Skeletal muscle cell (primary cell): ENCODE results near the gene RPL27A.

ENCODE experiments used
- DNase-seq: peaks from one replicate; pipeline ENCODE4 v3.0.0-alpha.2; 2010; ENCODE audit warnings: low read depth
- H3K4me3 ChIP-seq: 2 replicates; pipeline ENCODE4 v1.5.1; 2011; ENCODE audit warnings: low read depth, mild to moderate bottlenecking, control low read depth, low read length, moderate library complexity

The RPL27A gene

GRCh38 chr11:8717544-8717875 lies 34.9 kb downstream of the RPL27A start:
- no peak for DNase-seq
- no peak overlapping the region for H3K4me3 ChIP-seq

DNA sequence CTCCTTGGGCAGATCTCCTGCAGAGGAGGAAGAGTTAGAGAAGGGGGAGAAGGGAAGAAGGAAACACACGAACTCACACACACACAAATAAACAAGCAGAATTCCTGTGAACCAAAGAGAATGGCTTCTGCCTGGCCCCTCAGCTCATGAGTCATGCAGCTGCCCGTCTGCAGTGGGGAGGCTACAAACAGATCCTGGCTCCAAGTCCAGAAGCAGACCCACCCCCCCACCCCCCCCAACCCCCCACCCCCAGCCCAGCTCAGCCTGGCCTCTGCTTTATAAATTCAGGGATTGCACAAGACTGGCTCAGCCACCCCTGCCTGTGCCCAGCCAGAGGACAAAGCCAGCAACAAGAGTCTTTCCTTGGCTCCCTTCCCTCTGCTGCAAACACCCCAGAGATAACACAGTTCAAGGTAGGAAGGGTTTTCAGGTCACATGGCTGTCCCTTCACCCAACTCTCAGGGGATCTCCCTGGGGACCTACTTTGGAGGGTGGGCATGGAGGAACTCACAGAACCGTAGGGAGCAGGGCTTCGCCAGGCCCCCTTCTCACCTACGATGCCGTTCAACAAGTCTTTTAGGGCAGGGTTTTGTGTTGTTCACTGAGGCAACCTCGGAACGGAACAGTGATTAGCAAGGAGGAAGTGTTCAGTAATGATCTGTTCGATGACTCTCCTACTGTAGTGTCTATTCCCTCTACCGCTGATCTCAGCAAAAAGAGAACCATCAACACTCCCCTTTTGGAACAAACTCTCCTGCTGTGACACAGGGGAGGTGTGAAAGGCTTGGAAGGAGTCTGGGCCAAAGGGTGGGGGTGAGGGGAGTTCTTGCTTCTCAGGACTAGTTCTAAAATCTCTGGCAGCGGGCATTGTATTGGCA lies 35.5 kb downstream of the RPL27A start:
- H3K4me3 ChIP-seq = peak overlapping the region; percentile 46
- peak; percentile 91 for DNase-seq

DNA sequence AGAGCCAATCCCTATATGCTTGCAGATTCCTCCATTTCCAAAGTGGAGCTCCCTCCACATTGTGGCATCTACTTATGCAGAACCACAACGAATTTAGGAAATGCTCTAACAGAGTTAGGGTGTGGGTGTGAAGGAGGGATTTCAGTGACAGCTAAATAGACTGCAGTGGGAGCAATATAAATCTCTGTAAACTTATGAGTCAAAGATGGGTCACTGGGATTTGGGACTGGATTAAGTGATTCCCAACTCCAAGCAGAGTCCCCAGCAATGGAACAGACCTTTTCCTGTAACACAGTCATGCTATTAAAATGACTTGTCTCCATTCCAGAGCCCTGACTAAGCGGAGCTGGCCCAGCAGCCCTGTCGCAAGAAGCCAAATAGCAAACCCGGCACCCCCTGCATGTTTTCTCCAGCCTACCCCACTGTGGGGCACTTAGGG lies 36.6 kb downstream of the RPL27A start:
- H3K4me3 ChIP-seq = peak overlapping the region; percentile 46
- DNase-seq = peak; percentile 81

- H3K4me3 ChIP-seq = no peak overlapping the region
- DNase-seq = no peak
Measured at GRCh38 chr11:8719721-8720120, 37.1 kb downstream of the RPL27A start.

DNA sequence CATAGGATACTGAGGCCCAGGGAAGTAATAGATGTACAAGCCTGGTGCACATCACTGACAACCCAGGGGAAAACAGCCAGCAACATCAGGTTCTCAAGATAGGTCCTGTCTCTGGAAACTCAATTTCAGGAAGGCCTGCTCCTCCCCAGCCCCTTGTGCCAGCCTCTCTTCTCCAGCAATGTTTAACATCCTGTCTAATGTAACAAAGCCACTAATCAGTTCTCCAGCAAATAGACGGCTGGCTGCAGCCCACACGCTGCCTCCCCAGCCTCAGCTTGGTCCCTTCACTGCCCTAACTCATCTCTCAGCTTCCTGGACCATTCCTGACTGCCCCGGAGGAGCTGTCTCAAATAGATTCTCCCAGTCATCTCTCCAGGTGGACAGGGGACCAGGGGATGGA lies 37.8 kb downstream of the RPL27A start:
- H3K4me3 ChIP-seq = no peak overlapping the region
- no peak for DNase-seq

- no peak overlapping the region for H3K4me3 ChIP-seq
- no peak for DNase-seq
Measured at GRCh38 chr11:8720868-8721608, 38.4 kb downstream of the RPL27A start.

DNA sequence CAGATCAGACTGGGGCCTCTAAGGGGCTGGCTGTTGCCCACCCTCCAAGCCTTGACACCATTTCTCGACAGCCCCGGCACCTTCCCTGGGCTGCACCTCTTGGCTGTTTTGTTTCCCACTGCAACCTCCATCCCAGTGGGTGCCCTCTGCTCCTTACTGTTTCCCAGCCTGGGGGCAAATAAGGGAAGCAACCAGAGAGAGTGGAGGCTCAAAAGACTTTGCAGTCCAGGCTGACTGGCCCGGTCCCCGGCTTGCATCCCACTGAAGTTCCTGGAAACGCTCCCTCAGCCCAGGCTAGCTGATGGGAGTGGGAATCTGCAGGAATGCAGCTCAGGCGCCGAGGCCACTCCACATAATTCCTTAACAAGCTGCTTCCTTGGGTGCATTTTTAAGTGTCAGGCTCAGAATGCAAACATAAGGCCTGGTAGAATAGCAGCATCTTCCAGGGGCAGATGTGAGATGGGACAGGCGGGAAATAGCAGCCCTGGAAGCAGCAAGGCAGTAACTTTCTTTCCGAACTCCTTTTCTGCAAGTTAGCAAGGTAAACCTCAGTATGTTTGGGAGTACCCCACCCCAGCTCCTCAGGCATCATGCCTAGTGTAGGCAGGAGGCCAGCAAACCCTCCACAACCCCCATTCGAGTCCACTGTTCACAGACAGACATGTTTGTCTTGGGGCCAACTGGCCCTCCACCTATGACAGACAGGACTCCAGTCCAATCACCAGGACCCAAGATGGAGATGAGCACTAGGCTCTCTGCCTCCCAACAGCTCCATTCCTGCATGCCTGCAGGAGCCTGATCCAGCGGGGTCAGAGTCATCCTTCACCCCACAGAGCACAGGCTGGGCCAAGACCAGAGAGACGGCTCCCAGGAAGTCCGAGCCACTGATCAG lies 39.3 kb downstream of the RPL27A start:
- no peak for DNase-seq
- H3K4me3 ChIP-seq = no peak overlapping the region

GRCh38 chr11:8722809-8723208 lies 40.2 kb downstream of the RPL27A start:
- DNase-seq = no peak
- no peak overlapping the region for H3K4me3 ChIP-seq

DNA sequence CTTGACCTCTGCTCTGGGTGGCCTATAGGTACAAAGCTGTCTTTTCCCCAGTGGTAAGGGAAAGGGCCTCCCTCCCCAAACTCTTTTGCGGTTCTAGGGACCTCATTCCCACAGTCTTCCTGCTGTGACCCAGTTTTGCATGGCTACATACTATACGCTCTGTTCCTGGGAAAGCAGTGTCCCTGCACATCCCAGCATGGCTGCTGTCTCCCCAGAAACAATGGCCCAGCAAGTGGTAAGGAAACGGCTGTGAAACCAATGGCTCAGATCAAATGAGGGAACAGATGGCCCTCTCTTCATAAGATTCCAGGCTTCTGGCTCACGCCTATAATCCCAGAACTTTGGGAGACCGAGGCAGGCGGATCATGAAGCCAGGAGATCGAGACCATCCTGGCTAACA lies 41.1 kb downstream of the RPL27A start:
- no peak overlapping the region for H3K4me3 ChIP-seq
- DNase-seq = no peak

DNA sequence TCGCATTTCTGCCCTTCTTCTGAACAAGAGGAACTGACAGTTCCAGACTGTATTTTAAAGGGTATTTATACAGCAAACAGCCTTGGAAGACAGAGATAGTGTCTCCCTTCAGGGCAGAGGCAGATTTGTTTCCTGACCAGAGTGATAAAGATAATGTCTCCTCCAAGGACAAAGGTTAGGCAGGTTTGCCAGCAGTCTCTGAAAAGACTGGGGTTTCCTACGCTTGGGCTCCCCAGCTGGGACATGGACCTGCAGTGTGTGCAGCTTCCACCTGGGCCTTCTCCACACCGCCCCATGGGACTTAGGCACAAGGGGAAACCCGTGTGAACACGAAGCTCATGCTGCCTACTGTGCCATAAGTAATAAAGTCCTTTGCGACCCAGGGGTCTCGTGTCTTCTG lies 42.1 kb downstream of the RPL27A start:
- no peak for DNase-seq

GRCh38 chr11:8726395-8726794 lies 43.8 kb downstream of the RPL27A start:
- no peak overlapping the region for H3K4me3 ChIP-seq
- DNase-seq = no peak

More for the DNA sequence above, 42.1 kb downstream of the RPL27A start:
- H3K4me3 ChIP-seq = no peak overlapping the region

DNA sequence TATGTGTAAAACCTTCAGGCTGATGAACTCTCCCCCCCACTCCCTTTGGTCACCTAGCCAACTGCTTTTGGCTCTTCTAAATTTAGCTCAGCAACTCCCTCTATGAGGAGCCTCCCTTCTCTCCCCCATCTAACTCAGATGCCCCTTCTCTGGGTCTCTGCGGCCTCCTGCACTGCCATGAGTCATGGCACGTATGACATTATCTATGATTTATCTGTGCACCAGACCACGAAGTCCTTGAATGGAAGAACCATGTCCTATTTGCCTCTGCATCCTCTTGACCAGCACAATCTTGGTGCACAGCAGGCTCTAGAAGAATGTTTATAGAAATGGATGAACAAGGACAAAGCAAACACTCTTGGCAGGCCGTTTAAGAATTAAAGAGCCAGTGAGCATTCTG lies 46.0 kb downstream of the RPL27A start:
- H3K4me3 ChIP-seq = no peak overlapping the region
- no peak for DNase-seq

DNA sequence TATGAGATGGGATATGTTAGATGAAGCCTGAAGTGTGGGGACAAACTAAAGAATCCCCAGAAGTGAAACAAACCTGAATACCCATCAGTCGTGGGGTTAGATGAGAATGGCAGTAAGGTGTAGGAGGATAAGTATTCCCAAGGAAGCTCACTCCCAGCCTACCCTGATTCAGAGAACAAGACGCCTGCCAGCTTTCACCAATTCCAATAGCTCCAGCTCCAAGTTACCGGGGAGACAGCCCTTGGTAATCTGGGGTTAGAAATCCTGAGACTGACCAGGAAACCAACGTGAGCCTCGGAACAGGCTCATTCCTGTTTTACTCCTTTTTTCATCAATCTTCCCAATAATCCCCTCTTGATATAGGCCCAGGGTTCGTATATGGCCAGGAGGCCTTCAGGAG lies 46.5 kb downstream of the RPL27A start:
- DNase-seq = no peak

DNA sequence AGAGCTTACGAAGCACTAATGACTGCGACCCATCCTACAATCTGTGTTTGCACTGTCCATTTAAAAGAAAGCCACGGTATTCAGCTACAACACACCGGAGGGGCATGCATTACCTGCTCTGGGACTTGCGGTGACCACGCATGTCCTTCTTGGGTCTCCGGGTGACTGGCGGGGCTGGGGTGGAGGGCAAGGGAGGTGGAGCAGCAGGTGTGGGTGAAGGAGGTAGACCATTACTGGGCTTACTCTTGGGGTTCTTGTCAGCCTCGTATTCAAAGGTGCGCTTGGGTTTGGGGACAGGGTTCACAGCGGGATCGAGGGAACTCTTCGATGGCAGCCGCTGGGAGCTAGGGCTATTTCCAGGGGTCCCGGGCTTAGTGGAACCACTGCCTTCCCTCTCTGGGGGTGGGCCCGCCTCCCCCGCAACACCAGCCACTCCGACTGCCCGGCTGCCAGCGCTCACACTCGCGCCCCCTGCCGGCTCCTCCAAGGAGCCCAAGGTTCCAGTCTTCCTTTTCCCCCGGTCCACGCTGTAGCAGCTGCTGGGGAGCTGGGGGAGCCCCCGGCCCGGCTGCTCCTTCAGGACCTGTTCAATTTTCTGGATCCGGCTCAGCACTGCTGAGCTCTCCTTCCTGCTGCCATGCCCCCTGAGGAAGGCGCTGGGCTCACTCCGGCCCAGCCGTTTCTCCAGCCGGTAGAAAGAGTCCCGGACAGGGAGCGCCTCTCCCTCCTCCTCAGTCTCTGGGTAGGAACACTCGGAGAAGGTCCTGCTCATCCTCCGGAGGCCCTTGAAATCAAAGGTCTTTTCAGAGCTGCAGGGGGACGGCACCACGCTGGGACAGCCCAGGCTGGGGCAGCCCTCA lies 47.5 kb downstream of the RPL27A start:
- no peak overlapping the region for H3K4me3 ChIP-seq
- DNase-seq = no peak

More for the DNA sequence above, 46.5 kb downstream of the RPL27A start:
- H3K4me3 ChIP-seq = no peak overlapping the region

DNA sequence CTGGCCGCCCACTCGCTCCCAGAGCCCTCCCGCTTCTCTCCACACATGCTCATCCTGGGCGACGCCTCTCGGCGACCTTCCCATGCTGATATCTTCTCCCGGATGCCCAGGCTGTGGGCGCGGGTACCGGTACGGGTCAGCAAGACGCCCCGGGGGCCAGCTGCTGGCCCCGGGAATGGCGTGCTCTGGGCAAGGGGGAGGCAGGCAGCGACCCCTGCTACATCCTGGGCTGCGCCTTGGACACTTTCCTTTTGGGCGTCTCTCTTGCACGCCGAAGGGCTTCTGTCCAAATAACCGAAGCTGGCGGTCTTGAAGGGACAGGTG lies 48.1 kb downstream of the RPL27A start:
- H3K4me3 ChIP-seq = no peak overlapping the region
- no peak for DNase-seq

- no peak overlapping the region for H3K4me3 ChIP-seq
- DNase-seq = no peak
Measured at GRCh38 chr11:8731647-8732323, 49.2 kb downstream of the RPL27A start.

DNA sequence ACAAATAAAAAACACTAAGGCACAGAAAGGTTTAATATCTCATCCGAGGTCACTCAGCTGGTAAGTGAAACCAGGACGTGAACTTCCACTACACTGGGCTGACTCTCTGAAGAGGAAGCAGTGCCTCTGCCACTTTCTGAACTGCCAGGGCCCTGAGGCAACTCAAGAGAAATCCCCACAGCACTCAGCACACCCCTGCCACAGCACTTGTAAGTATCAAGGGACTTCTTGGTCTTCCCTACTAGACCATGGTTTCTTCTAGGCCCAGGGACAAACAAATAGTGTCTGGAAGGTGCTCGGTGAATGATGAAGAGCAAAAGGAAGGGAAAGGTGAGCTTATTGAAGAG lies 49.7 kb downstream of the RPL27A start:
- no peak for DNase-seq
- no peak overlapping the region for H3K4me3 ChIP-seq

- peak; percentile 37 for DNase-seq
Measured at GRCh38 chr11:8732748-8733241, 50.2 kb downstream of the RPL27A start.

DNA sequence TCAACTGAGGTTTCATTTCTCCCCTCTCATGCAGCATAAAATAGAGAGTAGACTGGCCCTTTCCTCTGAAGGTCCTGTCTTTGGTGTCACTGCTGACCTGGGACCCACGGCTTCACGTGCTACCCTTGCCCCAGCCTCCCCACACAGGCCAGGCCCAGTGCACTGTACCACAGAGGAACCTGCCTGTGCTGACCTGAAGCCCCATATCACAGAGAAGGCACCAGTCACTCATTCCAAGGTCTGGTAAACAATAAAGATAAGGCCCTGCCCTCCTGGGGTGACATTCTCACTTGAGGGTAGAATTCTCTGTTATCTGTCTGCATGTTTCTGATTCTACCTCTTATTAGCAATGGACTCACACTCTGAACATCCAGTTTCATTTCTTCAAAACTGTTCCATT lies 51.3 kb downstream of the RPL27A start:
- no peak for DNase-seq
- H3K4me3 ChIP-seq = no peak overlapping the region

More at GRCh38 chr11:8732748-8733241, 50.2 kb downstream of the RPL27A start:
- H3K4me3 ChIP-seq = no peak overlapping the region
